ENCODE results near the gene CBFB. TPM values are rescaled to one million over a fixed set of nuclear protein-coding genes. Genes with fewer than 3 reads are reported as not detected.

CBFB gene
- total RNA-seq, 2 experiments from 2014 or later = 58.8 to 59.6 TPM

DNA sequence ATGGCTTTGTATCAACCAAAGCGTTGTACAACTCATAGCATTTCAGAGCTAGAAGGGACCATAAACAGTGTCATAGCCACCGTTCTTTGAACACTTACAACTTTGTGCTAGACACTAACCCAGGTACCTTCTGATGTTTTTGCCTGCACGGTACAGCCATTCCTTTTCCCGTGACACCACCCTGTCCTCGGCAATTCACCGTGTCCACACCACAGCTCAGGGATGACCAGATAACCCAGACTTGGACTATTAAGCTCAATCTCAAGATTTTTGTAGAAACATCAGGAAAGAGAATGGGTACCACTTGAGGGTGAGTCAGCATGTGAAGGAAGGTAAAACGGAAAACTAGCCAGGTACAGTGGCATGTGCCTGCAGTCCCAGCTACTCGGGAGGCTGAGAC lies 9.8 kb upstream of the CBFB start:
- Histone ChIP-seq H3K36me3 (ENCODE audit: insufficient read depth, low read length) (no peaks in the 10 kb centered on the region), H3K4me3 (ENCODE audit: low read length) (no peak overlapping the region), H3K27ac (ENCODE audit: low read depth in 1 of 2, low read length in 2 of 2) (no peak overlapping the region), H3K4me1 (ENCODE audit: insufficient read depth, low read length) (peaks cover 16% of the 10 kb centered on the region), H3K9me3 (ENCODE audit: control insufficient read depth in 1 of 2, insufficient read depth in 1 of 2, low read length in 2 of 2) (no peaks in the 10 kb centered on the region), H3K27me3 (ENCODE audit: control insufficient read depth in 1 of 2, insufficient read depth in 2 of 2, low read length in 2 of 2) (peaks cover 0 to 2% of the 10 kb centered on the region in 2 experiments)
- no peak for ATAC-seq (ENCODE audit: poor library complexity)
- CTCF ChIA-PET = interaction anchor here (1.8 to 3.0 kb wide), 4 partner anchors 8 to 137 kb away, joined by 7 to 43 read pairs (median 14); partner anchors contain the start of gene CBFB
- Mint-ChIP-seq H3K36me3 (ENCODE audit: low read depth) (no peaks in the 10 kb centered on the region), H3K4me1 (ENCODE audit: low read depth) (no peaks in the 10 kb centered on the region), H3K9me3 (no peaks in the 10 kb centered on the region), H3K27ac (no peak overlapping the region), H3K4me3 (no peak overlapping the region), H3K27me3 (no peaks in the 10 kb centered on the region)
- POLR2A ChIA-PET = interaction anchor here (0.6 to 2.4 kb wide), 4 partner anchors 9 to 140 kb away, joined by 3 to 32 read pairs (median 10); partner anchors contain the start of genes CBFB, FBXL8 and TRADD
- intact Hi-C loops (cut with DNase I, micrococcal nuclease) = loop anchor here (5.0 to 10.0 kb wide), 2 partner anchors 166 to 168 kb away; partner anchors contain the start of gene MATCAP1 (in 1 of the 2)
- TF ChIP-seq, protein P1, sequence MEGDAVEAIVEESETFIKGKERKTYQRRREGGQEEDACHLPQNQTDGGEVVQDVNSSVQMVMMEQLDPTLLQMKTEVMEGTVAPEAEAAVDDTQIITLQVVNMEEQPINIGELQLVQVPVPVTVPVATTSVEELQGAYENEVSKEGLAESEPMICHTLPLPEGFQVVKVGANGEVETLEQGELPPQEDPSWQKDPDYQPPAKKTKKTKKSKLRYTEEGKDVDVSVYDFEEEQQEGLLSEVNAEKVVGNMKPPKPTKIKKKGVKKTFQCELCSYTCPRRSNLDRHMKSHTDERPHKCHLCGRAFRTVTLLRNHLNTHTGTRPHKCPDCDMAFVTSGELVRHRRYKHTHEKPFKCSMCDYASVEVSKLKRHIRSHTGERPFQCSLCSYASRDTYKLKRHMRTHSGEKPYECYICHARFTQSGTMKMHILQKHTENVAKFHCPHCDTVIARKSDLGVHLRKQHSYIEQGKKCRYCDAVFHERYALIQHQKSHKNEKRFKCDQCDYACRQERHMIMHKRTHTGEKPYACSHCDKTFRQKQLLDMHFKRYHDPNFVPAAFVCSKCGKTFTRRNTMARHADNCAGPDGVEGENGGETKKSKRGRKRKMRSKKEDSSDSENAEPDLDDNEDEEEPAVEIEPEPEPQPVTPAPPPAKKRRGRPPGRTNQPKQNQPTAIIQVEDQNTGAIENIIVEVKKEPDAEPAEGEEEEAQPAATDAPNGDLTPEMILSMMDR (IDR thresholded peaks at IDR 0.05) = no peak
- no peak for DNase-seq

DNA sequence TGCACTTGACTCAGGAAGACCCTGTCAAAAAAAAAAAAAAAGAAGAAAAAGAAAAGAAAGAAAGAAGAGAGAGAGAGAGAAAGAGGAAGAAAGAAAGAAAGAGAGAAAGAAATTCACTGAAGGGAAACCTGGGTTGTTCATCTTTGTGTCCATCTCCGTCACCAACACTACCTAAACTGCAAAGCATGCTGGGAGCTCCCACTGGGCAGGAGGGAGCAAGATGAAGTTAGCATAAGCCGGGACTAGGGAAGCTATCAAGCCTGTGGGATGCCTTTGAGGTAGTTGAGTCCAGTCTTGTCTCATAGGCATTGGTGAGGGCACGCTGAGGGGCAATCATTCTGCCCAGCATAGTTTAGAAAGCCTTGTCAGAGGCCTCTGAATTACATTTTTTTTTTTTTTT lies 7.6 kb upstream of the CBFB start:
- H3K9me3 Mint-ChIP-seq = no peaks in the 10 kb centered on the region
- no peak for ATAC-seq (ENCODE audit: poor library complexity)
- no peak for DNase-seq
- no peak overlapping the region for H3K4me3 Mint-ChIP-seq
- H3K27ac Mint-ChIP-seq = no peak overlapping the region
- POLR2A ChIA-PET = no interaction called here
- no peaks in the 10 kb centered on the region for H3K36me3 ChIP-seq (ENCODE audit: insufficient read depth, low read length)
- no peaks in the 10 kb centered on the region for H3K4me1 Mint-ChIP-seq (ENCODE audit: low read depth)
- CTCF ChIA-PET = interaction anchor here (0.7 kb wide), 1 partner anchor 134 kb away, joined by 3 read pairs; no protein-coding TSS in a partner anchor
- no peak overlapping the region for H3K4me3 ChIP-seq (ENCODE audit: low read length)
- H3K36me3 Mint-ChIP-seq (ENCODE audit: low read depth) = no peaks in the 10 kb centered on the region
- no peak overlapping the region for H3K27ac ChIP-seq (ENCODE audit: low read depth in 1 of 2, low read length in 2 of 2)
- TF ChIP-seq, protein P1 (IDR thresholded peaks at IDR 0.05) = no peak
- H3K27me3 ChIP-seq (ENCODE audit: control insufficient read depth in 1 of 2, insufficient read depth in 2 of 2, low read length in 2 of 2) = no peaks in the 10 kb centered on the region
- no peaks in the 10 kb centered on the region for H3K27me3 Mint-ChIP-seq
- H3K9me3 ChIP-seq (ENCODE audit: control insufficient read depth in 1 of 2, insufficient read depth in 1 of 2, low read length in 2 of 2) = no peaks in the 10 kb centered on the region
- intact Hi-C loops (cut with DNase I, micrococcal nuclease) = no loop called here
- peaks cover 12% of the 10 kb centered on the region for H3K4me1 ChIP-seq (ENCODE audit: insufficient read depth, low read length)

DNA sequence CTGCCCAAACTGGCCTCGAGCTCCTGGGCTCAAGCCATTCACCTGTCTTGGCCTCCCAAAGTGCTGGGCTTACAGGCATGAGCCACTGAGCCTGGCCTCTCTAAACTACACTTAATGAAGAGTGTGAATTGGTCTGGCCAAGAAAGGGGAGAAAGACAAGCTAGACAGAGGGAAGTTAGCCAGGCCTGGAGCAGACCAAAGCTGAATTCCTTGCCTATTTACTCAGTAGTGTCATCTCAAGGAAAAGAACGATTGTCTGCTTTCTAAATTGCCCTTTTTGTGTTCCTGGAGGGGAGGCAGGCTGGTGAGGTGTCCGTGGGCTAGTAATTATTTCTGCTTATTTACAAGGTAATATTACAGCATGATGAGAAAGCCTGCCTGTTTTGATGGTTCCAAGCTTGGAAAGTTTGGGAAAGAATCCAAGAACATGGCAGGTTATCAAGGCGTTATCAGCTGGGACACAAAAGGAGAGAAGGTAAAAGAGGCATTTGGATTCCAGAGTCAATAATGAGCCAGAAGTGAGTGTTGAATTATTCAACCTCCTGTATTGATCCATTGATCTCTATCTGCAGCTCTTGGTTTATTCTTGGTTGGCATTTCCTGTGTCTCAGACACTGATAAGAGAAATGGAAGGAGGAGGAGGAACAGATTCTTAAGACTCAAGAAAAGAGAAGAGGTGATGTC lies 6.3 kb upstream of the CBFB start:
- H3K4me3 Mint-ChIP-seq = no peak overlapping the region
- Histone ChIP-seq H3K9me3 (ENCODE audit: control insufficient read depth in 1 of 2, insufficient read depth in 1 of 2, low read length in 2 of 2) (no peaks in the 10 kb centered on the region), H3K36me3 (ENCODE audit: insufficient read depth, low read length) (no peaks in the 10 kb centered on the region), H3K4me3 (ENCODE audit: low read length) (no peak overlapping the region), H3K27me3 (ENCODE audit: control insufficient read depth in 1 of 2, insufficient read depth in 2 of 2, low read length in 2 of 2) (no peaks in the 10 kb centered on the region), H3K4me1 (ENCODE audit: insufficient read depth, low read length) (peaks cover 12% of the 10 kb centered on the region), H3K27ac (ENCODE audit: low read depth in 1 of 2, low read length in 2 of 2) (no peak overlapping the region)
- ChIA-PET CTCF (interaction anchor here (1.2 kb wide), 2 partner anchors 131 to 133 kb away, joined by 3 to 5 read pairs; no protein-coding TSS in a partner anchor), POLR2A (interaction anchor here (1.2 kb wide), 1 partner anchor 9 kb away, joined by 3 read pairs; no protein-coding TSS in a partner anchor)
- H3K4me1 Mint-ChIP-seq (ENCODE audit: low read depth) = no peaks in the 10 kb centered on the region
- ATAC-seq (ENCODE audit: poor library complexity) (no peak), DNase-seq (no peak)
- TF ChIP-seq, protein P1 (IDR thresholded peaks at IDR 0.05) = no peak
- no peaks in the 10 kb centered on the region for H3K36me3 Mint-ChIP-seq (ENCODE audit: low read depth)
- intact Hi-C loops (cut with DNase I, micrococcal nuclease) = no loop called here
- no peak overlapping the region for H3K27ac Mint-ChIP-seq
- no peaks in the 10 kb centered on the region for H3K9me3 Mint-ChIP-seq
- H3K27me3 Mint-ChIP-seq = no peaks in the 10 kb centered on the region

Measured in CD4-positive, alpha-beta T cell (primary cell).